NB4 (cell line): ENCODE data around the gene RPTOR.

ENCODE experiments used
- CTCF ChIP-seq: IDR thresholded peaks from one replicate; pipeline ENCODE4 v1.5.1; 2012; ENCODE audit warnings: low read depth, low read length
- MAX ChIP-seq: IDR thresholded peaks from 2 replicates; pipeline ENCODE4 v1.6.1; 2011; ENCODE audit warnings: low read depth, low read length
- MYC ChIP-seq: IDR thresholded peaks from 2 replicates; pipeline ENCODE4 v1.6.1; 2011; ENCODE audit warnings: low read depth, low read length

GRCh38 chr17:80768389-80768788 is 223.8 kb downstream of the RPTOR start:
- TF ChIP-seq CTCF, result no peak
- no peak for TF ChIP-seq MAX
- no peak for TF ChIP-seq MYC
